Measurements from ENCODE around the gene L1CAM. TPM values are rescaled to one million over a fixed set of nuclear protein-coding genes. Genes with fewer than 3 reads are reported as not detected.

The L1CAM gene
- total and polyA plus RNA-seq, 4 experiments from 2014 or later, result 0.26 to 1.8 (median 0.80) TPM

GRCh38 chrX:153927922-153928760 lies 42.2 kb upstream of the L1CAM start:
- Mint-ChIP-seq H3K36me3 (peaks cover 5 to 28% of the 10 kb centered on the region in 2 donors), H3K27me3 (no peaks in the 10 kb centered on the region), H3K4me3 (peak overlapping the region; percentile 89 to 95 (median 92)), H3K9me3 (no peaks in the 10 kb centered on the region), H3K27ac (peak overlapping the region; percentile 98 to 99 (median 99)), H3K4me1 (peaks cover 6 to 66% (median 48%) of the 10 kb centered on the region in 4 donors)
- Histone ChIP-seq H3K27ac (ENCODE audit: low read depth, low read length) (peak overlapping the region; percentile 98), H3K36me3 (ENCODE audit: insufficient read depth, low read length) (peaks cover 4% of the 10 kb centered on the region), H3K27me3 (ENCODE audit: insufficient read depth, low read length) (no peaks in the 10 kb centered on the region), H3K4me3 (ENCODE audit: low read length in 2 of 2) (peak overlapping the region; percentile 17 to 72), H3K9me3 (ENCODE audit: control insufficient read depth in 1 of 2, low read length in 2 of 2) (no peaks in the 10 kb centered on the region), H3K4me1 (ENCODE audit: insufficient read depth, low read length) (peaks cover 19% of the 10 kb centered on the region)
- CTCF ChIA-PET (ENCODE audit: partially characterized antibody), result interaction anchor here (0.7 to 14.9 kb wide), 8 partner anchors 9 to 896 kb away, joined by 3 to 290 read pairs (median 4); partner anchors contain the start of genes HCFC1, PLXNB3 and RENBP
- POLR2A ChIA-PET (ENCODE audit: partially characterized antibody), result interaction anchor here (0.6 to 20.6 kb wide), 18 partner anchors 9 to 599 kb away, joined by 3 to 447 read pairs (median 5); partner anchors contain the start of genes ATP6AP1, AVPR2, HCFC1 and IDH3G
- peak; percentile 95 to 99 (median 97) for DNase-seq
- intact Hi-C loops (cut with micrococcal nuclease), result loop anchor here (1.0 to 2.0 kb wide), 3 partner anchors 21 to 204 kb away; partner anchors contain the start of genes ABCD1, BCAP31, IDH3G and SSR4

- Histone ChIP-seq H3K27ac (ENCODE audit: low read depth, low read length) (peak overlapping the region; percentile 98), H3K4me1 (ENCODE audit: insufficient read depth, low read length) (peaks cover 25% of the 10 kb centered on the region), H3K27me3 (ENCODE audit: insufficient read depth, low read length) (no peaks in the 10 kb centered on the region), H3K4me3 (ENCODE audit: low read length in 2 of 2) (peak overlapping the region; percentile 17 to 72), H3K36me3 (ENCODE audit: insufficient read depth, low read length) (peaks cover 4% of the 10 kb centered on the region), H3K9me3 (ENCODE audit: control insufficient read depth in 1 of 2, low read length in 2 of 2) (no peaks in the 10 kb centered on the region)
- H3K4me1 Mint-ChIP-seq, result peaks cover 7 to 67% (median 50%) of the 10 kb centered on the region in 4 donors
- peaks cover 5 to 30% of the 10 kb centered on the region in 2 donors for H3K36me3 Mint-ChIP-seq
- CTCF ChIA-PET (ENCODE audit: partially characterized antibody), result interaction anchor here (0.7 to 14.9 kb wide), 5 partner anchors 9 to 43 kb away, joined by 3 to 290 read pairs (median 6); partner anchors contain the start of genes HCFC1 and RENBP
- H3K4me3 Mint-ChIP-seq, result peak overlapping the region; percentile 89 to 94 (median 92)
- POLR2A ChIA-PET (ENCODE audit: partially characterized antibody), result interaction anchor here (0.7 to 20.6 kb wide), 15 partner anchors 9 to 599 kb away, joined by 3 to 447 read pairs (median 6); partner anchors contain the start of genes AVPR2, HCFC1, IDH3G and NAA10
- no peaks in the 10 kb centered on the region for H3K27me3 Mint-ChIP-seq
- intact Hi-C loops (cut with micrococcal nuclease), result loop anchor here (2.0 kb wide), 1 partner anchor 21 kb away; no protein-coding TSS in a partner anchor
- H3K9me3 Mint-ChIP-seq, result no peaks in the 10 kb centered on the region
- DNase-seq, result peak in 2 of 5 donors; percentile 27 to 40
- H3K27ac Mint-ChIP-seq, result peak overlapping the region; percentile 98 to 99 (median 99)
These were observed 41.6 kb upstream of the L1CAM start for GRCh38 chrX:153927672-153927921.

- Histone ChIP-seq H3K27me3 (ENCODE audit: insufficient read depth, low read length) (no peaks in the 10 kb centered on the region), H3K27ac (ENCODE audit: low read depth, low read length) (peak overlapping the region; percentile 98), H3K4me3 (ENCODE audit: low read length in 2 of 2) (peak overlapping the region; percentile 57 to 72), H3K36me3 (ENCODE audit: insufficient read depth, low read length) (peaks cover 3% of the 10 kb centered on the region), H3K4me1 (ENCODE audit: insufficient read depth, low read length) (peaks cover 29% of the 10 kb centered on the region), H3K9me3 (ENCODE audit: control insufficient read depth in 1 of 2, low read length in 2 of 2) (no peaks in the 10 kb centered on the region)
- ChIA-PET CTCF (ENCODE audit: partially characterized antibody) (interaction anchor here (0.7 to 14.9 kb wide), 8 partner anchors 10 to 134 kb away, joined by 3 to 290 read pairs (median 5); partner anchors contain the start of genes HCFC1 and RENBP), POLR2A (ENCODE audit: partially characterized antibody) (interaction anchor here (0.6 to 20.6 kb wide), 29 partner anchors 8 to 600 kb away, joined by 3 to 447 read pairs (median 4); partner anchors contain the start of genes AVPR2, HCFC1, IDH3G and IRAK1)
- peaks cover 10 to 73% (median 55%) of the 10 kb centered on the region in 4 donors for H3K4me1 Mint-ChIP-seq
- intact Hi-C loops (cut with micrococcal nuclease), result loop anchor here (1.0 to 2.0 kb wide), 2 partner anchors 20 to 44 kb away; partner anchors contain the start of gene HCFC1
- H3K27ac Mint-ChIP-seq, result peak overlapping the region; percentile 98 to 99 (median 99)
- H3K27me3 Mint-ChIP-seq, result no peaks in the 10 kb centered on the region
- H3K9me3 Mint-ChIP-seq, result no peaks in the 10 kb centered on the region
- DNase-seq, result peak; percentile 84 to 92 (median 87)
- H3K36me3 Mint-ChIP-seq, result peaks cover 5 to 34% of the 10 kb centered on the region in 2 donors
- peak overlapping the region; percentile 89 to 94 (median 92) for H3K4me3 Mint-ChIP-seq
These were observed 41.1 kb upstream of the L1CAM start for GRCh38 chrX:153926858-153927671.

- peaks cover 35% of the 10 kb centered on the region for H3K4me1 ChIP-seq (ENCODE audit: insufficient read depth, low read length)
- Mint-ChIP-seq H3K4me3 (peak overlapping the region; percentile 89 to 94 (median 92)), H3K27me3 (no peaks in the 10 kb centered on the region), H3K4me1 (peaks cover 9 to 75% (median 56%) of the 10 kb centered on the region in 4 donors), H3K36me3 (peaks cover 2 to 31% of the 10 kb centered on the region in 2 donors), H3K27ac (peak overlapping the region; percentile 98 to 99 (median 99)), H3K9me3 (no peaks in the 10 kb centered on the region)
- peak overlapping the region; percentile 57 to 72 for H3K4me3 ChIP-seq (ENCODE audit: low read length in 2 of 2)
- H3K9me3 ChIP-seq (ENCODE audit: control insufficient read depth in 1 of 2, low read length in 2 of 2), result no peaks in the 10 kb centered on the region
- no peaks in the 10 kb centered on the region for H3K27me3 ChIP-seq (ENCODE audit: insufficient read depth, low read length)
- POLR2A ChIA-PET (ENCODE audit: partially characterized antibody), result interaction anchor here (0.6 to 20.6 kb wide), 26 partner anchors 9 to 563 kb away, joined by 3 to 447 read pairs (median 4); partner anchors contain the start of genes AVPR2, HCFC1, IDH3G and IRAK1
- peak overlapping the region; percentile 98 for H3K27ac ChIP-seq (ENCODE audit: low read depth, low read length)
- DNase-seq, result no peak
- no peaks in the 10 kb centered on the region for H3K36me3 ChIP-seq (ENCODE audit: insufficient read depth, low read length)
- intact Hi-C loops (cut with micrococcal nuclease), result loop anchor here (1.0 to 2.0 kb wide), 2 partner anchors 20 to 45 kb away; partner anchors contain the start of gene HCFC1
- CTCF ChIA-PET (ENCODE audit: partially characterized antibody), result interaction anchor here (0.9 to 14.9 kb wide), 6 partner anchors 10 to 133 kb away, joined by 3 to 290 read pairs (median 5); partner anchors contain the start of genes HCFC1 and RENBP
These were observed 40.5 kb upstream of the L1CAM start for GRCh38 chrX:153926552-153926857.

- H3K9me3 Mint-ChIP-seq, result no peaks in the 10 kb centered on the region
- intact Hi-C loops (cut with micrococcal nuclease), result loop anchor here (1.0 to 2.0 kb wide), 3 partner anchors 8 to 45 kb away; partner anchors contain the start of gene HCFC1
- peak within 1 kb of the TSS; percentile 72 to 91 for H3K4me3 ChIP-seq (ENCODE audit: low read length in 2 of 2)
- H3K27ac Mint-ChIP-seq, result peak within 1 kb of the TSS; percentile 98 to 99 (median 99)
- peaks cover 0 to 29% of the 10 kb centered on the region in 2 donors for H3K36me3 Mint-ChIP-seq
- H3K4me1 Mint-ChIP-seq, result peaks cover 9 to 73% (median 52%) of the 10 kb centered on the region in 4 donors
- ChIA-PET CTCF (ENCODE audit: partially characterized antibody) (interaction anchor here (0.9 to 14.9 kb wide), 13 partner anchors 8 to 163 kb away, joined by 3 to 290 read pairs (median 5); partner anchors contain the start of genes IDH3G, NAA10, RENBP and SSR4), POLR2A (ENCODE audit: partially characterized antibody) (interaction anchor here (0.5 to 20.6 kb wide), 32 partner anchors 9 to 985 kb away, joined by 3 to 447 read pairs (median 4); partner anchors contain the start of genes ATP6AP1, AVPR2, HCFC1 and IDH3G)
- H3K36me3 ChIP-seq (ENCODE audit: insufficient read depth, low read length), result peaks cover under 1% of the 10 kb centered on the region
- H3K4me3 Mint-ChIP-seq, result peak within 1 kb of the TSS; percentile 89 to 96 (median 95)
- H3K4me1 ChIP-seq (ENCODE audit: insufficient read depth, low read length), result peaks cover 40% of the 10 kb centered on the region
- peak within 1 kb of the TSS; percentile 98 for H3K27ac ChIP-seq (ENCODE audit: low read depth, low read length)
- no peaks in the 10 kb centered on the region for H3K27me3 ChIP-seq (ENCODE audit: insufficient read depth, low read length)
- no peaks in the 10 kb centered on the region for H3K27me3 Mint-ChIP-seq
- no peaks in the 10 kb centered on the region for H3K9me3 ChIP-seq (ENCODE audit: control insufficient read depth in 1 of 2, low read length in 2 of 2)
- DNase-seq, result peak; percentile 32 to 57 (median 45)
These were observed 40.0 kb upstream of the L1CAM start, which contains the start of gene ARHGAP4 for GRCh38 chrX:153925739-153926551. Gene ARHGAP4, minus strand, starts transcription at chrX:153926264. Its CDS starts 62 bp downstream, at chrX:153926202.

Data from CD4-positive, alpha-beta memory T cell (primary cell).